Skeletal muscle satellite cell (primary cell): ENCODE results near the gene EIF2S3.

Experiments used
- H3K27me3 ChIP-seq: 2 replicates; pipeline ENCODE4 v1.7.0; 2013; ENCODE audit warnings: low read length; ENCODE audit not compliant: control insufficient read depth, insufficient read depth
- H3K36me3 ChIP-seq: 2 replicates; pipeline ENCODE4 v1.7.0; 2013; ENCODE audit warnings: mild to moderate bottlenecking, control low read depth, low read length; ENCODE audit not compliant: insufficient read depth
- H3K4me1 ChIP-seq: 2 replicates; pipeline ENCODE4 v1.7.0; 2013; ENCODE audit warnings: low read length; ENCODE audit not compliant: control insufficient read depth, insufficient read depth
- H3K4me2 ChIP-seq: 2 replicates; pipeline ENCODE4 v1.7.0; 2013; ENCODE audit warnings: mild to moderate bottlenecking, low read length
- H3K4me3 ChIP-seq: 2 replicates; pipeline ENCODE4 v1.7.0; 2013; ENCODE audit warnings: low read length
- H3K9ac ChIP-seq: 2 replicates; pipeline ENCODE4 v1.7.0; 2013; ENCODE audit warnings: mild to moderate bottlenecking, low read depth, low read length, moderate library complexity
- H3K9me3 ChIP-seq: replicated peaks from 2 replicates; pipeline ENCODE4 v1.7.0; 2013; ENCODE audit warnings: mild to moderate bottlenecking, control low read depth, low read length

EIF2S3 gene

GRCh38 chrX:24098932-24099331 is 44.2 kb downstream of the EIF2S3 start:
- H3K4me3 ChIP-seq, result no peak overlapping the region
- H3K9ac ChIP-seq, result no peak overlapping the region
- no peaks in the 10 kb centered on the region for H3K36me3 ChIP-seq
- no peaks in the 10 kb centered on the region for H3K4me1 ChIP-seq
- peaks cover 12% of the 10 kb centered on the region for H3K27me3 ChIP-seq
- H3K4me2 ChIP-seq, result no peak overlapping the region
- no peaks in the 10 kb centered on the region for H3K9me3 ChIP-seq

GRCh38 chrX:24099394-24099793 is 44.6 kb downstream of the EIF2S3 start:
- Histone ChIP-seq H3K4me1 (no peaks in the 10 kb centered on the region), H3K27me3 (peaks cover 12% of the 10 kb centered on the region), H3K4me2 (no peak overlapping the region)

GRCh38 chrX:24100713-24101112 is 46.0 kb downstream of the EIF2S3 start:
- peaks cover 12% of the 10 kb centered on the region for H3K27me3 ChIP-seq
- no peaks in the 10 kb centered on the region for H3K9me3 ChIP-seq
- no peaks in the 10 kb centered on the region for H3K36me3 ChIP-seq
- no peak overlapping the region for H3K4me2 ChIP-seq
- H3K4me3 ChIP-seq, result no peak overlapping the region
- peaks cover 3% of the 10 kb centered on the region for H3K4me1 ChIP-seq
- H3K9ac ChIP-seq, result no peak overlapping the region

More at GRCh38 chrX:24099394-24099793, 44.6 kb downstream of the EIF2S3 start:
- Histone ChIP-seq H3K36me3 (no peaks in the 10 kb centered on the region), H3K9ac (no peak overlapping the region), H3K4me3 (no peak overlapping the region), H3K9me3 (no peaks in the 10 kb centered on the region)

- H3K9ac ChIP-seq, result no peak overlapping the region
- H3K36me3 ChIP-seq, result no peaks in the 10 kb centered on the region
- H3K4me1 ChIP-seq, result peaks cover 10% of the 10 kb centered on the region
- H3K27me3 ChIP-seq, result peaks cover 5% of the 10 kb centered on the region
- H3K4me3 ChIP-seq, result no peak overlapping the region
- H3K4me2 ChIP-seq, result no peak overlapping the region
- H3K9me3 ChIP-seq, result no peaks in the 10 kb centered on the region
Measured at GRCh38 chrX:24110069-24110468, 55.3 kb downstream of the EIF2S3 start.

- H3K36me3 ChIP-seq, result no peaks in the 10 kb centered on the region
- H3K4me2 ChIP-seq, result no peak overlapping the region
Measured at GRCh38 chrX:24113181-24113580, 58.4 kb downstream of the EIF2S3 start.

GRCh38 chrX:24117258-24117657 is 62.5 kb downstream of the EIF2S3 start:
- H3K9ac ChIP-seq, result no peak overlapping the region

More at GRCh38 chrX:24113181-24113580, 58.4 kb downstream of the EIF2S3 start:
- Histone ChIP-seq H3K9ac (no peak overlapping the region), H3K27me3 (peaks cover 5% of the 10 kb centered on the region), H3K4me1 (peaks cover 11% of the 10 kb centered on the region), H3K4me3 (no peak overlapping the region), H3K9me3 (no peaks in the 10 kb centered on the region)

GRCh38 chrX:24124244-24124799 is 69.6 kb downstream of the EIF2S3 start:
- no peaks in the 10 kb centered on the region for H3K4me1 ChIP-seq
- H3K4me2 ChIP-seq, result no peak overlapping the region
- H3K4me3 ChIP-seq, result no peak overlapping the region
- H3K9ac ChIP-seq, result no peak overlapping the region
- no peaks in the 10 kb centered on the region for H3K36me3 ChIP-seq
- H3K27me3 ChIP-seq, result peaks cover 17% of the 10 kb centered on the region
- H3K9me3 ChIP-seq, result no peaks in the 10 kb centered on the region

More at GRCh38 chrX:24117258-24117657, 62.5 kb downstream of the EIF2S3 start:
- Histone ChIP-seq H3K4me2 (peak overlapping the region; percentile 45), H3K4me3 (no peak overlapping the region), H3K4me1 (peaks cover 11% of the 10 kb centered on the region), H3K36me3 (no peaks in the 10 kb centered on the region), H3K9me3 (no peaks in the 10 kb centered on the region), H3K27me3 (peaks cover 7% of the 10 kb centered on the region)

GRCh38 chrX:24125028-24125612 is 70.4 kb downstream of the EIF2S3 start:
- H3K36me3 ChIP-seq, result no peaks in the 10 kb centered on the region
- H3K9me3 ChIP-seq, result no peaks in the 10 kb centered on the region
- no peaks in the 10 kb centered on the region for H3K4me1 ChIP-seq
- H3K4me2 ChIP-seq, result no peak overlapping the region
- no peak overlapping the region for H3K4me3 ChIP-seq
- H3K27me3 ChIP-seq, result peaks cover 17% of the 10 kb centered on the region
- no peak overlapping the region for H3K9ac ChIP-seq
